GM19351 (cell line): ENCODE results near the gene CSNK1A1L.

Experiments used
- ATAC-seq: cut with Tn5 transposase; IDR thresholded peaks from one replicate; pipeline ENCODE4 v1.9.1; 2021; ENCODE audit warnings: mild to moderate bottlenecking, moderate library complexity; ENCODE audit not compliant: unreplicated experiment

CSNK1A1L gene

GRCh38 chr13:37107456-37107855 is 2.0 kb upstream of the CSNK1A1L start:
- ATAC-seq, result no peak

- ATAC-seq, result no peak
Observed at GRCh38 chr13:37106642-37107041, 1.2 kb upstream of the CSNK1A1L start.

- no peak for ATAC-seq
Observed at GRCh38 chr13:37102896-37103295, 2.6 kb downstream of the CSNK1A1L start.

GRCh38 chr13:37101201-37101600 is 4.3 kb downstream of the CSNK1A1L start:
- ATAC-seq, result no peak

- ATAC-seq, result no peak
Observed at GRCh38 chr13:37100731-37101130, 4.7 kb downstream of the CSNK1A1L start.

- ATAC-seq, result no peak
Observed at GRCh38 chr13:37097076-37097475, 8.4 kb downstream of the CSNK1A1L start.

- ATAC-seq, result no peak
Observed at GRCh38 chr13:37094840-37095239, 10.6 kb downstream of the CSNK1A1L start.

GRCh38 chr13:37094099-37094498 is 11.4 kb downstream of the CSNK1A1L start:
- ATAC-seq, result no peak

- peak; percentile 48 for ATAC-seq
Observed at GRCh38 chr13:37091835-37092234, 13.6 kb downstream of the CSNK1A1L start.

- ATAC-seq, result no peak
Observed at GRCh38 chr13:37090912-37091311, 14.6 kb downstream of the CSNK1A1L start.

GRCh38 chr13:37089495-37089894 is 16.0 kb downstream of the CSNK1A1L start:
- ATAC-seq, result no peak

- ATAC-seq, result no peak
Observed at GRCh38 chr13:37087486-37087885, 18.0 kb downstream of the CSNK1A1L start.

GRCh38 chr13:37085606-37086005 is 19.9 kb downstream of the CSNK1A1L start:
- ATAC-seq, result no peak

GRCh38 chr13:37076818-37077217 is 28.6 kb downstream of the CSNK1A1L start:
- ATAC-seq, result no peak

- no peak for ATAC-seq
Observed at GRCh38 chr13:37075164-37075563, 30.3 kb downstream of the CSNK1A1L start.

- ATAC-seq, result peak; percentile 51
Observed at GRCh38 chr13:37074703-37075102, 30.8 kb downstream of the CSNK1A1L start.

- ATAC-seq, result no peak
Observed at GRCh38 chr13:37072024-37072423, 33.4 kb downstream of the CSNK1A1L start.

- no peak for ATAC-seq
Observed at GRCh38 chr13:37070956-37071355, 34.5 kb downstream of the CSNK1A1L start.

- no peak for ATAC-seq
Observed at GRCh38 chr13:37070145-37070695, 35.2 kb downstream of the CSNK1A1L start.

- no peak for ATAC-seq
Observed at GRCh38 chr13:37069597-37070103, 35.8 kb downstream of the CSNK1A1L start.

GRCh38 chr13:37068962-37069361 is 36.5 kb downstream of the CSNK1A1L start:
- peak; percentile 44 for ATAC-seq

- peak; percentile 57 for ATAC-seq
Observed at GRCh38 chr13:37067874-37068273, 37.6 kb downstream of the CSNK1A1L start.

- no peak for ATAC-seq
Observed at GRCh38 chr13:37065890-37066526, 39.5 kb downstream of the CSNK1A1L start.
